Lung microvascular endothelial cell (primary cell): ENCODE measurements around the gene CCDC102B. TPM values are rescaled to one million over a fixed set of nuclear protein-coding genes. Genes with fewer than 3 reads are reported as not detected.

Experiments
- DNase-seq, 2 donors: peaks; one replicate each; pipeline versions ENCODE4 v3.0.0 to v3.0.0-alpha.2; 2010; ENCODE audit warnings: low read depth in 2 of 2
- total RNA-seq: library from RNA; depleted of rRNA; stranded (reverse); fragments of >200 nt; gene quantifications from 2 replicates; pipeline ENCODE4 v1.2.1, GENCODE V29; 2014

CCDC102B gene
- total RNA-seq, 1 donor from 2014 or later, result 13.1 TPM

DNA sequence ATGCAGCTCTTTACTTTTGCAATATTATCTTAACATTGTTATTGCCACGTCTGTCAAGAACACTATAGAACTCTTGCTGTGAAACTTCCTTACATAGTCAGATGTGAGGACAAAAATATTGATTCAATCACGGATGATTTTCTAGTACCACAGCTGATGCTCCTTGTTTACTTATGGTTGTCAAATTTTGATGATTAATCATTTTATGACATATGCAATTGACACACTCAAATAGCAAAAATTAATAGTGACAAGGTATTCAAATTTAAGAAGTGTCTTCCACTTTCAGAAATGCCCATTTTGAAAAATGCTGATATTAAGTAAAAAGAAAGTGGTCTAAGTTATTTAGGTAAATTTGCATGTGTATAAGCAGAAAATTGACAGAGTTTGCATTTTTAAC, 284.0 kb downstream of the CCDC102B start:
- no peak for DNase-seq

GRCh38 chr18:69082499-69082898, 284.6 kb downstream of the CCDC102B start:
- no peak for DNase-seq

DNA sequence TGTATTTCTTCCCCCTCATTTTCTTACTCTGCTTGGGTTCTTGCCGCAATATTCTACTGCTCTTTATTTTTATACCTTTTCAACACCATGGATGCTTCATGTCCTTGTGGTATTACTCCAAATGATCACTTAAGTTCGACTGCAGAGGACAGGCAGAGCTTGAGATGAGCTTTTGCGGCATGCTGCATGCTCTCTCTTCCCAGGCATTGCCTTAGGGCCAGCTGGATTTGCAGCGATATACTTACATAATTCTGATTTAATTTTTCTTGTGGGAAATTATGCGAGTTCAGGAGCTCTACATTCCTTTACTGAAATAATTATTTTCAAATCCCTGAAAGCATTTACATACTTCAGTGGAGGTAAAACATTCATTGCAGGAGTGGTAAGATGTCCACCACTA, 288.1 kb downstream of the CCDC102B start:
- no peak for DNase-seq

- no peak for DNase-seq
These were observed 291.1 kb downstream of the CCDC102B start for GRCh38 chr18:69088973-69089372.

- DNase-seq, result no peak
These were observed 299.5 kb downstream of the CCDC102B start for GRCh38 chr18:69097349-69097748.

DNA sequence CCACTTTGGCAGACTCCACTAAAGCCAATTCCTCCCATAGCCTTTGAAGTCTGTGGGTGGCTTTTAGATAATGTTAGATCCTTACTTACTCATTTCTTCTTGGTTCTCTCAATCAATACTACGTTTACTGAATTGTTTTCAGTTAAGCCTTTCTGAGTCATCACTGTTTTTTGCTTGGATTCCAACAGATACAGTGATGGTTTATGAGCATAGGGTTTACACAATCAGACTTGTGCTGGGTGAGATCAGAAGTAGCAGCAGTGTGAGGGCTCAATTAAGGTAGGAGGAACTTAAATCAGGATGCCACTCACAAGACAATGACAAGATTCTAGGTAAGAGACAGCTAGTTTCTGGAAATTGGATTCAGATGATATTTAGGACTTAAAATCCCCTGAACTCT, 305.1 kb downstream of the CCDC102B start:
- DNase-seq, result no peak

Other genes starting within 250 kb of the CCDC102B start
- gene TMX3, start 83.0 kb upstream of the CCDC102B start, total RNA-seq, result 49.3 and 53.8 TPM in 2 replicates